Measurements from ENCODE around the gene NHLRC4. TPM values are rescaled to one million over a fixed set of nuclear protein-coding genes. Genes with fewer than 3 reads are reported as not detected.

The NHLRC4 gene
- total and polyA plus RNA-seq, 8 donors = 0.35 to 1.4 (median 0.92) TPM; not detected in 3

DNA sequence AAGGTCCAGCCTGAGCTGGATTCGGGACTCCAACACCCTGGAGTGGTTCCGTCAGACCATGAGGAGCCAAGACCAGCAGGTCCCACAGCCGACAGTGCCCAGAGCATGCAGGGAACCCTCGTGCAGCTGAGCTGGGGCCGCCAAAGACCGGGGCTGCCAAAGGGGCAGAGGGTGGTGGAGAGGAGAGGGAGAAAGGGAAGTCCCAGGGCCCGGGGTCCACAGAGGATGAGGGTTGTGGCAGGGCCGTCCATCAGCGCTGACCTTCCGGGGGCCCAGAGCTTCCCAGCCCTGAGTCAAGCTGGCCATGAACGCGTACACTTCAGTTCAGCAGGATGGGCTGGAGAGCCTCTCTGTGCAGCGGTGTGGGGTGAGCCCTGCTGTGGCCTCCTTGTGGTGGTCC, 46.0 kb upstream of the NHLRC4 start:
- Histone ChIP-seq H3K4me3 (no peak overlapping the region), H3K4me1 (peaks cover 6 to 28% (median 24%) of the 10 kb centered on the region in 4 donors), H3K9me3 (no peaks in the 10 kb centered on the region), H3K27ac (no peak overlapping the region), H3K27me3 (no peaks in the 10 kb centered on the region), H3K36me3 (peaks cover 26 to 48% (median 44%) of the 10 kb centered on the region in 4 donors)
- TF ChIP-seq POLR2A (IDR thresholded peaks at IDR 0.05) (no peak), EP300 (IDR thresholded peaks at IDR 0.05) (no peak), POLR2AphosphoS5 (IDR thresholded peaks at IDR 0.05) (no peak)
- TF ChIP-seq, protein P1, sequence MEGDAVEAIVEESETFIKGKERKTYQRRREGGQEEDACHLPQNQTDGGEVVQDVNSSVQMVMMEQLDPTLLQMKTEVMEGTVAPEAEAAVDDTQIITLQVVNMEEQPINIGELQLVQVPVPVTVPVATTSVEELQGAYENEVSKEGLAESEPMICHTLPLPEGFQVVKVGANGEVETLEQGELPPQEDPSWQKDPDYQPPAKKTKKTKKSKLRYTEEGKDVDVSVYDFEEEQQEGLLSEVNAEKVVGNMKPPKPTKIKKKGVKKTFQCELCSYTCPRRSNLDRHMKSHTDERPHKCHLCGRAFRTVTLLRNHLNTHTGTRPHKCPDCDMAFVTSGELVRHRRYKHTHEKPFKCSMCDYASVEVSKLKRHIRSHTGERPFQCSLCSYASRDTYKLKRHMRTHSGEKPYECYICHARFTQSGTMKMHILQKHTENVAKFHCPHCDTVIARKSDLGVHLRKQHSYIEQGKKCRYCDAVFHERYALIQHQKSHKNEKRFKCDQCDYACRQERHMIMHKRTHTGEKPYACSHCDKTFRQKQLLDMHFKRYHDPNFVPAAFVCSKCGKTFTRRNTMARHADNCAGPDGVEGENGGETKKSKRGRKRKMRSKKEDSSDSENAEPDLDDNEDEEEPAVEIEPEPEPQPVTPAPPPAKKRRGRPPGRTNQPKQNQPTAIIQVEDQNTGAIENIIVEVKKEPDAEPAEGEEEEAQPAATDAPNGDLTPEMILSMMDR (IDR thresholded peaks at IDR 0.05) = no peak
- intact Hi-C loops (cut with DNase I; ENCODE audit: low total_unique reads) = no loop called here
- 93 to 95% (median 93%) methylated on average over 13 of the region's 13 CpGs for WGBS, 5 donors
- DNase-seq = no peak

DNA sequence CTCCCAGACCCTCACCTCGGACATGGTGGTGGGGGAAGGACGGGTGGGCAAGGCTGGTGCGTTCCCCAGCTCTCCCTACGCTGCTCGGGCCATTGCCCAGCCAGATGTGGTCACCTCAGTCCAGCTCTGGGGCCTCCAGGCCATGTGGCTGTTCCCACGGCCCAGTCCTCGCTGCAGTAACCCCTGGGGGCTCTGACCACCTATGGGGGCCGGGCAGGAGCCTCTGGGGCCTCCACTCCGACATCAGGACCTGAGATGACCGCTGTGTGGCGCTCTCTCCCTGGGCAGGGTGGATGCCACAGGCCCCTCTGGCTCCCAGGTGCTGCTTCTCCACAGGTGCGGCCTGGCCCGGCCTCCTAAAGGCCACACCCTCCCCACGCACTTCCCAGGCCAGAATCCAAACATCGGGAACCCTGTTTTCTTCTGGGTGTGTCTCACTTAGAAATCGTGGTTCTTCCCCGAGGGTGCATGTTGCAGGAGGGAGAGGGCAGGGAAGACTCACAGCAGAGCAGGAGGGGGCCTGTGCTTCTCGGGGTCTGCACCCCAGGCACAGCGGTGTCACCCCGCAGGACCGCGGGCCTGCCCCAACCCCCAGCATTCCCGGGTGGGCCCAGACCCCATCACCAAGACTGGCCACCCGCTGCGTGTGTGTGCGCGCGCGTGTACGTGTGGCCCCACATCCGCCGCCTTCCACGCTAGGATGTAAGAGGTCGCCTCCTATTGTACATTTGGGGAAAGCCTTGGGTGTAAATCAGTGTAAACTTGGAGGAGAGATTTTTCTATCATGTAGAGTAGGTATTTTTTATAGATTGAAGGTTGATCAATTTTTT, 45.2 kb upstream of the NHLRC4 start:
- Histone ChIP-seq H3K4me3 (no peak overlapping the region), H3K4me1 (peaks cover 14 to 35% (median 32%) of the 10 kb centered on the region in 4 donors), H3K27me3 (no peaks in the 10 kb centered on the region), H3K36me3 (peaks cover 22 to 42% (median 37%) of the 10 kb centered on the region in 4 donors), H3K9me3 (no peaks in the 10 kb centered on the region), H3K27ac (no peak overlapping the region)
- TF ChIP-seq POLR2A (IDR thresholded peaks at IDR 0.05) = no peak
- TF ChIP-seq, protein P1 (IDR thresholded peaks at IDR 0.05) = peak in 2 of 7 experiments; percentile 9 to 22
- intact Hi-C loops (cut with DNase I; ENCODE audit: low total_unique reads) = no loop called here
- DNase-seq = peak; percentile 70 to 74
- 61 to 72% (median 66%) methylated on average over 25 to 34 of the region's 34 CpGs for WGBS, 5 donors

DNA sequence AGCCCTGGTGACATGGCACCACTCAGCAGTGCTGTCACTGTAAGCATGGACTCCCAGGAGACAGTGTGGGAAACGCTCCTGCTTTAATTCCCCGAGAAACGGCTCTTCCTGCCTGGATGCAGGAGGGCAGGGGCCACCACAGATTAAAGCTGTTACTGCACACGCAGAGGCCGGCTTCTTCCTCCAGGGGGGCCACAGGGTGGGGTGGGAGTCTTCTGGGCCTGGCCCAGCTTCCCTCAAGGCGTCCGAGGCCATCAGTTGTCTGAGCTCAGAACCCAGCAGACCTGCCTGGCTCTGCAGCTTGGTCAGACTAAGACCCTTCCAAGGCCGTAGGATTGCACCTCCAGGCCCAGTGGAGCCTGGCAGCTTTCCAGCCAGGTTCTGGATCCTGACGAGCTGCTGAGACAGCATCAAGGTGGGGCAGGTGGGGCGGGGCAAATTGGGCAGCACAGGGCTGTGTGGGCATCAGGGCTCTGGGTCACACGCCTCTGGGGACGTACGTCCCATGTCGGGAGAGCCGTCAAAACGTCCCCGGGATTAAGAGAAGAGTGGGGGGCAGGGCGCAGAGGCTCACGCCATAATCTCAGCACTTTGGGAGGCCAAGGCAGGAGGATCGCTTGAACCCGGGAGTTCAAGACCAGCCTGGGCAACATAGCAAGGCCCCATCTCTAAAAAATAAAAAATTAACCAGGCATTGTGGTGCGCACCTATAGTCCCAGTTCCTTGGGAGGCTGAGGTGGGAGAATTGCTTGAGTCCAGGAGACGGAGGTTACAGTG, 44.3 kb upstream of the NHLRC4 start:
- DNase-seq = no peak
- H3K9me3 ChIP-seq = no peaks in the 10 kb centered on the region
- no peak overlapping the region for H3K4me3 ChIP-seq
- 55 to 64% (median 61%) methylated on average over 21 to 23 of the region's 23 CpGs for WGBS, 5 donors
- intact Hi-C loops (cut with DNase I; ENCODE audit: low total_unique reads) = no loop called here
- H3K27me3 ChIP-seq = no peaks in the 10 kb centered on the region
- H3K27ac ChIP-seq = no peak overlapping the region
- H3K4me1 ChIP-seq = peaks cover 15 to 39% (median 35%) of the 10 kb centered on the region in 4 donors
- TF ChIP-seq, protein P1 (IDR thresholded peaks at IDR 0.05) = no peak
- no peak for TF ChIP-seq EP300 (IDR thresholded peaks at IDR 0.05)
- no peak for TF ChIP-seq POLR2AphosphoS5 (IDR thresholded peaks at IDR 0.05)
- no peak for TF ChIP-seq POLR2A (IDR thresholded peaks at IDR 0.05)
- H3K36me3 ChIP-seq = peaks cover 22 to 34% (median 29%) of the 10 kb centered on the region in 4 donors

DNA sequence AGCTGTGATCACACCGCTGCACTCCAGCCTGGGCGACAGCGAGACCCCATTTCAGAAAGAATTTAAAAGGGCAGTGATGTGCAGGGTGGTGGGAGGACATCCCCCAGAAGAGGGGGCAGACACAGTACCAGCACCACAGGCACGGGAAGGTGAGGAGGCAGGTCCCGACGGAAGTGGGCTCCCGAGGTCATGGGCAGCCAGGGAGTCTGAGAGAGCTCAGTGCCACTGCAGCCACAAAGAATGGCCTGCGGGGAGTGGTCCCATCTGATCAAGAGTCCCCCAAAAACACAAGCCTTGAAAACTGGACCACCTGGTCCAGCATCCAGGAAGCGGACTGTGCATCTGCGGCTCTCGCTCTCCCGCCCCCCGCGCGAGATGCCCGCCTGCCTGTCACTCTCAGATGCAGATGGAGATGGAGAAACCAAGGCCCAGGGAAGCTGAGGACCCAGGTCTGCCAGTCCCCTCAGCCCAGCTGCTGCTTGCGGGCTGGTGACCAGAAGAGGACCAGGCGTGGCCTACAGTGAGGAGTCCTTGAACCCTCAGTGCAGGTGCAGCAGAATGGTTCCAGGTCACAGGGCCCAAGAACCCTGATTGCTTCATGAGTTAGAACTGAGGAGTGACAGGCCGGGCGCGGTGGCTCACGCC, 43.6 kb upstream of the NHLRC4 start:
- intact Hi-C loops (cut with DNase I; ENCODE audit: low total_unique reads) = no loop called here
- H3K27me3 ChIP-seq = no peaks in the 10 kb centered on the region
- DNase-seq = no peak
- 85 to 94% (median 92%) methylated on average over 21 to 22 of the region's 22 CpGs for WGBS, 5 donors
- TF ChIP-seq POLR2AphosphoS5 (IDR thresholded peaks at IDR 0.05) (no peak), POLR2A (IDR thresholded peaks at IDR 0.05) (no peak), EP300 (IDR thresholded peaks at IDR 0.05) (no peak)
- TF ChIP-seq, protein P1 (IDR thresholded peaks at IDR 0.05) = no peak
- H3K27ac ChIP-seq = no peak overlapping the region
- peaks cover 15 to 39% (median 35%) of the 10 kb centered on the region in 4 donors for H3K4me1 ChIP-seq
- no peaks in the 10 kb centered on the region for H3K9me3 ChIP-seq
- peaks cover 22 to 34% (median 28%) of the 10 kb centered on the region in 4 donors for H3K36me3 ChIP-seq
- no peak overlapping the region for H3K4me3 ChIP-seq

Measured in stomach (tissue), 9 donors.